Neutrophil (primary cell): ENCODE data around the gene CACNG6.
A peak's percentile ranks its signal among the peaks of the same experiment; 100 is the strongest.

Experiments
- H3K27ac ChIP-seq: fragments of 200-600 bp; sonication (generic); 2 replicates; pipeline ENCODE4 v1.5.1; 2016; ENCODE audit warnings: mild to moderate bottlenecking, moderate library complexity
- H3K27me3 ChIP-seq: fragments of 200-600 bp; sonication (generic); 2 replicates; pipeline ENCODE4 v1.6.0; 2016; ENCODE audit warnings: mild to moderate bottlenecking
- H3K36me3 ChIP-seq: fragments of 200-600 bp; sonication (generic); 2 replicates; pipeline ENCODE4 v1.5.1; 2017
- H3K4me1 ChIP-seq, 2 experiments: fragments of 200-600 bp in 1 of 2; sonication (generic) in 1 of 2; 1 replicate in 1 of 2; 2 replicates in 1 of 2; pipeline versions ENCODE4 v1.5.1 to v1.6.1; 2013 to 2016; ENCODE audit warnings: low read depth in 1 of 2, low read length in 1 of 2, mild to moderate bottlenecking in 1 of 2, moderate library complexity in 1 of 2; ENCODE audit not compliant: control insufficient read depth in 1 of 2, insufficient read depth in 1 of 2
- H3K4me3 ChIP-seq, 2 experiments: fragments of 200-600 bp in 1 of 2; sonication (generic) in 1 of 2; 1 replicate in 1 of 2; 2 replicates in 1 of 2; pipeline ENCODE4 v1.5.1; 2013 to 2016; ENCODE audit warnings: low read depth in 1 of 2, low read length in 1 of 2, mild to moderate bottlenecking in 1 of 2, moderate library complexity in 1 of 2
- H3K9me3 ChIP-seq: fragments of 200-600 bp; sonication (generic); 2 replicates; pipeline ENCODE4 v1.5.1; 2016
- TF ChIP-seq, protein P1 (sequence below): fragments of 200-600 bp; sonication (generic); IDR thresholded peaks from 2 replicates; pipeline ENCODE4 v1.5.1; 2016; ENCODE audit warnings: antibody characterized with exemption

Gene CACNG6

DNA sequence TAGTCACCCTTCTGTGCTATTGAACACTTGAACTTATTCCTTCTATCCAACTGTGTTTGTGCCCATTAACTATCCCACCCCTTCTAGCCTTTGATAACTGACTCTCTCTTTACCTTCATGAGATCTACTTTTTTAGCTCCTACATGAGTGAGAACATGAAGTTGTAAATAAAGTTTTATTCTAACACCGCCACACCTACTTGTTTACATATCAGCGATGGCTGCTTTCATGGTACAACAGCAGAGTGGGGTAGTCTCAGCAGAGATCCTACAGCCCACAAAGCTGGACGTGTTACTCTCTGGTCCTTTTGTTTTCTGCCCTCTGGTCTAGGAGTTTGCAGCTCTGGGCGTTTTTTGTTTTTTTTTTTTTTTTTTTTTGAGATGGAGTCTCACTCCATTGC, 48.6 kb downstream of the CACNG6 start:
- Histone ChIP-seq H3K9me3 (no peaks in the 10 kb centered on the region), H3K36me3 (peaks cover 42% of the 10 kb centered on the region), H3K27me3 (no peaks in the 10 kb centered on the region), H3K4me1 (no peaks in the 10 kb centered on the region), H3K27ac (no peak overlapping the region), H3K4me3 (no peak overlapping the region)
- TF ChIP-seq, protein P1, sequence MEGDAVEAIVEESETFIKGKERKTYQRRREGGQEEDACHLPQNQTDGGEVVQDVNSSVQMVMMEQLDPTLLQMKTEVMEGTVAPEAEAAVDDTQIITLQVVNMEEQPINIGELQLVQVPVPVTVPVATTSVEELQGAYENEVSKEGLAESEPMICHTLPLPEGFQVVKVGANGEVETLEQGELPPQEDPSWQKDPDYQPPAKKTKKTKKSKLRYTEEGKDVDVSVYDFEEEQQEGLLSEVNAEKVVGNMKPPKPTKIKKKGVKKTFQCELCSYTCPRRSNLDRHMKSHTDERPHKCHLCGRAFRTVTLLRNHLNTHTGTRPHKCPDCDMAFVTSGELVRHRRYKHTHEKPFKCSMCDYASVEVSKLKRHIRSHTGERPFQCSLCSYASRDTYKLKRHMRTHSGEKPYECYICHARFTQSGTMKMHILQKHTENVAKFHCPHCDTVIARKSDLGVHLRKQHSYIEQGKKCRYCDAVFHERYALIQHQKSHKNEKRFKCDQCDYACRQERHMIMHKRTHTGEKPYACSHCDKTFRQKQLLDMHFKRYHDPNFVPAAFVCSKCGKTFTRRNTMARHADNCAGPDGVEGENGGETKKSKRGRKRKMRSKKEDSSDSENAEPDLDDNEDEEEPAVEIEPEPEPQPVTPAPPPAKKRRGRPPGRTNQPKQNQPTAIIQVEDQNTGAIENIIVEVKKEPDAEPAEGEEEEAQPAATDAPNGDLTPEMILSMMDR = no peak

DNA sequence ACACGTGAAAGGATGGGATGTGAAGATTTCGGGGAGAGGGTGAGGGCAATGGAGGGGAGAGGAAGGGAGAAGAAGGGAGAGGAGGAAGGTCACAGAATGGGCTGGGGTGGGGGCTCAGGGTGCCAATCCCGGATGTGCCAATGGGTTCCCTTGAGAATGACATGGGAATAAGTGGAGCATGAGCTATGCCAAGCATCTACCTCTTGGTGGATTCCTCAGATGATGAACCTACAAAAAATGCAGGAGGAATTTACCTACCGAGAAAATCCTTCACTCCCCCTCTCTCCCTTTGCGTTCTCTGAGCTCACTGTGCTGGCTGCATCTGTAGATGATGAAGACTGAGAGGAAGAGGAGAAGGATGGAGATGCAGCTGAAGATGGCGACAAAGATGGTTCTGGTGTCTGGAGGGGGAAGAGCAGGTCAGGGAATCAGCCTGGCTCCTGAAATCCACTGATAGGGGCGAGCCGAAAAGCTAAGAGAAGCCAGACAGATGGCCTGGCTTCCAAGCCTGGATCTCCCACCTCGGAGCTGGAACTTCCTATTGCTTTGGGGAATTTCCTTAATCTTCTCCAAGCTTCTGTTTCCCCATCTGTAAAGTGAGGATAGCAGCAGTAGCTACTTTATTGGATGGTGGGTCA, 50.7 kb downstream of the CACNG6 start:
- H3K4me1 ChIP-seq = peaks cover under 1 to 5% of the 10 kb centered on the region in 2 experiments
- TF ChIP-seq, protein P1 = no peak
- H3K27ac ChIP-seq = no peak overlapping the region
- H3K27me3 ChIP-seq = no peaks in the 10 kb centered on the region
- H3K36me3 ChIP-seq = peaks cover 42% of the 10 kb centered on the region
- no peak overlapping the region for H3K4me3 ChIP-seq
- H3K9me3 ChIP-seq = no peaks in the 10 kb centered on the region

DNA sequence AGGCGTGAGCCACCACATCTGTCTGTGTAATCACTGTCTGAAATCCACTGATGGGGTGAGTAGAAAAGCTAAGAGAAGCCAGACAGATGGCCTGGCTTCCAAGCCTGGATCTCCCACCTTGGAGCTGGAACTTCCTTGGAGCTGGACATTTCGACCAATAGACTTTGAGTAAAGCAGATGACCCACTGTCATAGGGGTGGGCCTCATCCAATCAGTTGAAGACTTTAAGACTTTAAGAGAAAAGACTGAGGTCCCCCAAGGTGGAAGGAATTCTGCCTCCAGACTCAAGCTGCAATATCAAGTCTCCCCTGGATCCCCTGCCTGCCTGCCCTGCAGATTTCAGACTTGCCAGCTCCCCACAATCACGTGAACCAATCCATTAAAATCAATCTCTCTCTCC, 51.6 kb downstream of the CACNG6 start:
- Histone ChIP-seq H3K4me1 (peaks cover 10 to 14% of the 10 kb centered on the region in 2 experiments), H3K27me3 (no peaks in the 10 kb centered on the region), H3K27ac (no peak overlapping the region), H3K9me3 (no peaks in the 10 kb centered on the region), H3K4me3 (no peak overlapping the region), H3K36me3 (peaks cover 42% of the 10 kb centered on the region)
- TF ChIP-seq, protein P1 = no peak

DNA sequence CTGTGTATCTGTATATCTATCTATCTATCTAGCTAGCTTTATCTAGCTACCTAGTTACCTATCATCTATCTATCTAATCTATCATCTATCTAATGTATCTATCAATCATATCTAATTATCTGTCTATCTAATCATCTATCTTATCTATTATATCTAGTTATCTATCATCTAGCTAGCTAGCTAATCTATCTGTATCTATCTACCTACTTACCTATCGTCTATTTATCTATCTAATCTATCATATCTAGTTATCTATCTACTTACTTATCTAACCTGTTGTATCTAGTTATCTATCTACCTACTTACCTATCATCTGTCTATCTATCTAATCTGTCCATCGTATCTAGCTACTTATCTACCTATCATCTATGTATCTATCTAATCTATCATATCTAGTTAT, 54.3 kb downstream of the CACNG6 start:
- Histone ChIP-seq H3K4me1 (peaks cover 16 to 38% of the 10 kb centered on the region in 2 experiments), H3K9me3 (no peaks in the 10 kb centered on the region)

DNA sequence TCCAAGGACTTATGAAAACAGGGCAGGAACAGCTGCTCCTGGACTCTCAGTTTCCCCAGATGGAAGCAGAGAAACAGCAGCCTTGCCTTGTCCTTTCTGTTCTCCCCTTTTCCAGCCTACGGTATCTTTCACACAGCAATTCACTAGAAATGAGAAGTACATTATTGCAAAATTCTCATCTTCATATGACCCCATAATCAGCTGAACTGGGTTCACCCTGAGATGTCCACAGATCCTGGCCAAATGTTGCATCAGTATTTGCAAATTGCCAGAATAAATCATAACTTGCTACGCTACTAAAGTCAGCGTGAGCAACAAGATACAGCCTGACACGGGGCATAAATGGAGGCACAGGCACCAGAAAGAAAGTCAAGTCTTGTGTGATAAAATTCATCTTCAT, 56.2 kb downstream of the CACNG6 start:
- Histone ChIP-seq H3K27ac (peak overlapping the region; percentile 72), H3K4me1 (peaks cover 16 to 38% of the 10 kb centered on the region in 2 experiments), H3K9me3 (no peaks in the 10 kb centered on the region), H3K36me3 (peaks cover 28% of the 10 kb centered on the region), H3K4me3 (peak overlapping the region in 1 of 2 experiments; percentile 9), H3K27me3 (no peaks in the 10 kb centered on the region)
- TF ChIP-seq, protein P1 = no peak

More for the DNA sequence above, 54.3 kb downstream of the CACNG6 start:
- H3K27me3 ChIP-seq = no peaks in the 10 kb centered on the region
- H3K27ac ChIP-seq = no peak overlapping the region
- H3K4me3 ChIP-seq = no peak overlapping the region
- TF ChIP-seq, protein P1 = no peak
- peaks cover 33% of the 10 kb centered on the region for H3K36me3 ChIP-seq
